Upper lobe of left lung (tissue), 4 donors: ENCODE measurements around the gene ZNF248.

ENCODE experiments used
- CTCF ChIP-seq, 6 experiments: fragments of 450-650 bp in 4 of 6; fragments of 200-600 bp in 2 of 6; sonication (generic) in 2 of 6; IDR thresholded peaks; one replicate each; pipeline ENCODE4 v1.5.1; 2016 to 2019; ENCODE audit warnings: antibody characterized with exemption in 6 of 6
- EP300 ChIP-seq, 4 donors: sonication (generic); formaldehyde crosslinking; IDR thresholded peaks; one replicate each; pipeline ENCODE4 v1.5.1; 2017; ENCODE audit warnings: antibody characterized with exemption in 4 of 4, control low read depth in 2 of 4
- POLR2A ChIP-seq, 4 donors: fragments of 450-650 bp; IDR thresholded peaks; one replicate each; pipeline ENCODE4 v1.5.1; 2016 to 2017; ENCODE audit warnings: antibody characterized with exemption in 4 of 4, mild to moderate bottlenecking in 2 of 4
- POLR2AphosphoS5 ChIP-seq, 2 donors: sonication (generic); formaldehyde crosslinking; IDR thresholded peaks; one replicate each; pipeline ENCODE4 v1.5.1; 2017; ENCODE audit warnings: antibody characterized with exemption in 2 of 2

- TF ChIP-seq CTCF (IDR thresholded peaks at IDR 0.05) = no peak
- TF ChIP-seq POLR2A (IDR thresholded peaks at IDR 0.05) = no peak
- no peak for TF ChIP-seq EP300 (IDR thresholded peaks at IDR 0.05)
- no peak for TF ChIP-seq POLR2AphosphoS5 (IDR thresholded peaks at IDR 0.05)
Observed at GRCh38 chr10:37801557-37801956, 55.9 kb downstream of the ZNF248 start.
